GM08714 (cell line): ENCODE results near the gene NSMF.
A peak's percentile ranks its signal among the peaks of the same experiment; 100 is the strongest.
"Not testable (repeated sequence)": the region's sequence is repeated elsewhere in the genome, so short reads cannot be mapped to it uniquely, and the experiment has no call there.

Experiments used
- H3K4me3 ChIP-seq: fragments of 200-500 bp; sonication (Bioruptor generic); 2 replicates; pipeline ENCODE4 v1.5.1; 2014; ENCODE audit warnings: mild to moderate bottlenecking, low read length, inconsistent platforms
- ZNF274 ChIP-seq: IDR thresholded peaks from 2 replicates; pipeline ENCODE4 v1.6.1; 2012; ENCODE audit warnings: mild to moderate bottlenecking, low read depth, low read length

Gene NSMF

DNA sequence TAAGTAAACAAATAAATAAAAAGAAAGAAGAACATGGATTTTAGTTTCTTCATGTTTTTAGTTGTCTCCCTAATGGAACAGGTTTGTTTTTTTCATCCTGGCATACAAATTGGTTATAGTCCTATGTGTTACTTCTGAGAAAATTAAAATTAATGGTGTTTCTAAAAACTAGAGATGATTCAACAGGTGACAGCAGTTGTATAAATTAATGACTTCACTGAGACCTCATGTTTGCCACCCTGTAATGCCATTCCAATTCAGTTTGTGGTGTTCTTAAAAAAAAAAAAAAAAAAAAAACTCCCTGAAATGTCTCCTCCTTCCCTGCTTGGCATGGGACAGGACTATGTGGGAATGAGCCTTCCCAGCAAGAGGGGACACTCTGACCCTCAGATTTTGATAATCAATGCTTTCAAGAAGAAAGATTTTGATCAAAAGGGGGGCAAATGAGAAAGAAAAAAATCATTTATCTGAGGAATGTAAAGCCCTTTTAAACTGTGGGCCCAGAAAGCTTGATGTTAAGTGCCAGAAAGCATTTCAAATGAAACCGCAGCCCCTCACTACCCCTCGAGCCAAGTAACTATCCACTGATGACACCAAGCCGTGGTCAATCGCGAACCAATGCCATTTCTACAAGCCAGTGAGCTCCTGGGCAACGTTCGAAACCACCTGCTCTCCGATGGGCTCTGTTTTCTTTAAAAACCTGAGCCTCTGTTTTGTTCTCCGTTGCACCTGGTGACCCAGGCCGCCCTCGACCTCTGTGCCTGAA, 37.1 kb downstream of the NSMF start:
- TF ChIP-seq ZNF274, result no peak
- peak overlapping the region; percentile 75 for H3K4me3 ChIP-seq

DNA sequence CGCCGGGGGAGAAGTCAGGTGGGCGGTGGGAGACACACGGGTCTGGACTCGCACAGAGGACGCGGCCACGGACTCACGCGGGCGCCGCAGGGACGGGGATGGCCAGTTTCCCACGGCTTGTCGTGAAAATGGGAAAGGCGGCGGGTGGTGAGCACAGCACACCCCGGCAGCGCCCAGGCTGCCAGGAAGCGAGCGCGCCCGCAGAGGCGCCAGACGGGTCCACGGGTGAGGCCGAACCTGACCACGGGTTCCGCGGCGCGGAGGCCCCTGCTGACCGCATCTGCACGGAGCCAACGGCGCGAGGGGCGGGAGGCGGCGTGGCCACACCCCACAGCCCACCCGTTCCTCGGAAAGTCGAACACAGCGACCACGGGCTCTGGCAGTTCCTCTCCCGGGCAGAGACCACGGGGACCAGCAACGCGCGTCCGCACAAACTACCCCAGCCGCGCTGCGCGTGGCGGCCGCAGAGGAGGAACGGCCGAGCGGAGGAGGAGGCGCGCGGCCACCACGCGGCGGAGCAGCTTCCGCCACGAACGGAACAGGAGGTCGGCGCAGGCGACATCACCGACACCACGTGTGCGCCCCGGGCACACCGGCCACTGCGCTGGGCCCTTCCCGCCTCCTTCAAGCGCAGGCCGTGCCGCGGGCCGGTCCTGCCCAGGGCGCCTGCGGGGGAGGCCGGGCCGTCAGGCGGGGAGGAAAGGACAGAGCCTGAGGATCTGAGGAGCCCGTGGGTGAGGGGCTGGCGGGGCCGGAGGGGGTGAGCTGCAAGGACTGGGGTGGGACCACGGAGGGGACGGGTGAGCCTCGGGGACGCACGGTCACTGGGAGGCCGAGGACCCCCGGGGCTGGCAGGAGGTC, 41.7 kb downstream of the NSMF start:
- H3K4me3 ChIP-seq, result peak overlapping the region; percentile 74; the same call in 1 of the 2 replicates
- no peak for TF ChIP-seq ZNF274

- no peak for TF ChIP-seq ZNF274
Measured at GRCh38 chr9:137416563-137417151, 42.5 kb downstream of the NSMF start.

DNA sequence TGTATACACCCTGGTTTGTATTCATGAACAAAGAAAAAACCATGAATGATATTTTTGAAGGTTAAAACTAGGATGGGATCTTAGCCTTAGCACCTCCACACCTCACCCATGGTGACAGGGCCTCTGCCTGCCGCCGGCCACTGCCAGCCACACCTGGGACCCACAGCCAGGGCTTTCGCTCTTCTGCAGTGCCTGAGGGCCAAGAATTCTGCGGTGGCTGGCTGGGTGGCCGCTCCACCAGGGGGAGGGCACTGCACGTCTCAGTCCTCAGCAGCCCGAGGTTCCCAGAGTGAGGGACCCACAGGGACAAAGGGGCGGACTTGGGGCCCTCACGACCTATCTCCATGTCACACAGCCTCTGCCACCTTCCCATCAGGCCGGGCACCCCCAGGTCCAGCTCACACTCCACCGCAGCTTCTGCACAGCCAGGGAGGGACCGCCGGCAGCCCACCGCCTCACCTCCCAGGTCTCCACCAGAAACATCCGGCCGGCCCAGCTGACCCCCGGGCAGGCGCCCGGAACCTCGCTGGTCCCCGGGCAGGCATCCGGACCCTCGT, 43.0 kb downstream of the NSMF start:
- H3K4me3 ChIP-seq, result no peak overlapping the region
- TF ChIP-seq ZNF274, result no peak

More at GRCh38 chr9:137416563-137417151, 42.5 kb downstream of the NSMF start:
- H3K4me3 ChIP-seq, result peak overlapping the region; percentile 74; the same call in 1 of the 2 replicates

DNA sequence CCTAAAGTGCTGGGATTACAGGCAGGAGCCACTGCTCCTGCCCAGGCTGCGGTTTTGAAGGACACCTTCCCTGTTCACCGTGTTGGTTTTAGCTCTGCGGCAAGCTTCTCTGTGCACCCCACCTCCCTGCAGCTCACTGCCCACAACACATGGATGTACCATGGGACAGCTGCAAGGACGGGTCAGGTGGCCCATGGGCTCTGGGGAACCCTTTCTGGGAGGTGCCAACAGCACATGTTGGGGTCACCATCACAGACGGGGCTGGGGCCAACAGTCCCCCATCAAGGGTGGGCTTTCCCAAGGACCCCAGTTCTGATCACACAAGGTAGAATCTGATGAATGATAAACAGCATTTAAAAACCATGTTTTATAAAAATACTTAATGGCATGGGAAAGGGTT, 43.7 kb downstream of the NSMF start:
- H3K4me3 ChIP-seq, result no peak overlapping the region
- no peak for TF ChIP-seq ZNF274

- no peak overlapping the region for H3K4me3 ChIP-seq
- no peak for TF ChIP-seq ZNF274
Measured at GRCh38 chr9:137412431-137412830, 46.7 kb downstream of the NSMF start.

DNA sequence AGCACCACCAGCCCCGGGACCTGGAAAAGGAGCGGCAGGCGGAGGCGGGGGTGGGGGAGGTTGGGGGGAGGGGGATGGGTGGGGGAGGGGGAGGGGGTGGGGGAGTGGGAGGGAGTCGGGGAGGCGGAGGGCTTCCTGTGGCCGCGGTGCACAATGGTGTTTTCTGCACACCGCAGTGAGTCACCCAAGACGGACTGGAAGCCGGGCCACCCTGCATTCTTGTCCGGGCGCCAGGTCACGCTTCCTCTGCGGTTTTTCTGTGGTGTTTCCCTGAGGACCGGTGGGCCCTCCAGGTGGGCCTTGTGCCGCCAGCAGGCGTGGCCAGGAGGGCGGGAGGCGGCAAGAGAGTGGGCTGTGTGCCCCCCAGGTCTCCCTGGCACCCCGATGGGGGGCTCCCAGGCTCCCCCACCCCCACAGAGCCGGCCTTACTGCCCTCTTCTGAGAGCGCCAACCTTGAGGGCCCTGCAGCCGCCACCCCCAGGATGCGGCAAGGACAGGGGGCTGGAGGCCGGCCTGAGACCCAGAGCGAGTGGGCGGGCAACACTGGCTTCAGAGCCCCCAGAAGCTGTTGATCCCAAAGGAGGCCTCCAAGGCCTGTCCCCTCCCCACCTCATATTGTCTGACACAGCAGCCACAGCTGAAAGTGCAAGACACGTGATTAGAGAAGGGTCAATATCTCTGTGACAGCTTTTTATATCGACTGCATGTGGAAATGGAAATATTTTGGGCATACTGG, 47.3 kb downstream of the NSMF start:
- TF ChIP-seq ZNF274, result no peak
- H3K4me3 ChIP-seq, result no peak overlapping the region; the same call in 1 of the 2 replicates

GRCh38 chr9:137411260-137411644, 47.9 kb downstream of the NSMF start:
- no peak overlapping the region for H3K4me3 ChIP-seq
- no peak for TF ChIP-seq ZNF274

DNA sequence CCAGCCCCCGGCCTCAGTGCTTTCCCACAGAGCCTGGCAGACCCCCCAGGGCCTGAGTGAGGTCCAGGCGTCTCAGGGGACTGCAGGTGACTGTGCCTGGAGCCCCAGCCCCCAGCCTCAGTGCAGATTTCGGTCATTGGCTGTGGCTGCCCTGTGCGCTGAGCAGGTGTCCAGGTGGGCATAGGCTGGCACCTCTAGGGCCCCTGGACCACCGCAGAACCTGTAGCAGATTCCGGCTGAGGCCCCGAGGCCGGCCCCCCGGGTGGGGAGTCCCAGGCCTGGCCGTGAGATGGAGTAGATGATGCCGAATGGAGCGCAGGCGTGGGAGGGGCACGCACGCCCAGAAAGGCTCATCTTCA, 48.3 kb downstream of the NSMF start:
- H3K4me3 ChIP-seq, result no peak overlapping the region
- no peak for TF ChIP-seq ZNF274

- H3K4me3 ChIP-seq, result not testable (repeated sequence)
Measured at GRCh38 chr9:137410236-137410890, 48.8 kb downstream of the NSMF start.

DNA sequence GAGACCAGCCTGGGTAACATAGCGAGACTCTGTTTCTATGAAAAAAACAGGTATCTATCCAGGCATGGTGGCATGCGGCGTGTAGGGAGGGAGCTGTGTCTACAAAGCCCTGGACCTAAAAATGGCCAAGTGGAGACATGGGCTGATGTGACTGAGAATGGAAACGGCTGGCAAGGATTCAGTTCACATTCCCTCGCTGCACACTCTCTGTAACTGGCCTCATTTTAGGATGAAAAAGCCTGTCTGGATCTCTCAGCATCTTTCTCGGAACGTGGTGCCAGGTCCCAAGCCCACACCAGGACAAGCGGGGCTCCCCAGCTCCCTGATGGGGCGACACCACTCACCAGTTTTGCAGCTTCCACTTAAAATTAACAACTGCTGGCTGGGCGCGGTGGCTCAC, 49.6 kb downstream of the NSMF start:
- no peak overlapping the region for H3K4me3 ChIP-seq
- TF ChIP-seq ZNF274, result no peak

GRCh38 chr9:137408651-137409405, 50.3 kb downstream of the NSMF start:
- H3K4me3 ChIP-seq, result no peak overlapping the region
- no peak for TF ChIP-seq ZNF274
